Neural cell (in vitro differentiated cells): ENCODE results near the gene LMCD1.

Experiments
- EZH2 ChIP-seq: fragments of 200-600, 300-800 bp; shearing (Covaris generic), sonication (generic); IDR thresholded peaks from 2 replicates; pipeline ENCODE4 v1.6.1; 2014; ENCODE audit warnings: antibody characterized with exemption, low read length, borderline replicate concordance, mild to moderate bottlenecking; ENCODE audit not compliant: insufficient read depth, poor library complexity, severe bottlenecking
- POLR2AphosphoS5 ChIP-seq: IDR thresholded peaks from 2 replicates; pipeline ENCODE4 v1.6.1; 2012
- RAD21 ChIP-seq: fragments of 450-650 bp; conservative IDR thresholded peaks from 2 replicates; pipeline ENCODE4 v1.6.1; 2014; ENCODE audit warnings: antibody characterized with exemption, mild to moderate bottlenecking, moderate library complexity
- TAF1 ChIP-seq: IDR thresholded peaks from 2 replicates; pipeline ENCODE4 v1.6.1; 2012; ENCODE audit warnings: low read depth
- TF ChIP-seq, protein P1 (sequence below): fragments of 450-650 bp; IDR thresholded peaks from 2 replicates; pipeline ENCODE4 v1.5.1; 2014; ENCODE audit warnings: antibody characterized with exemption, mild to moderate bottlenecking, moderate library complexity; ENCODE audit not compliant: poor library complexity, severe bottlenecking
- TF ChIP-seq, protein P2 (sequence below): IDR thresholded peaks from 2 replicates; pipeline ENCODE4 v1.6.1; 2012; ENCODE audit warnings: borderline replicate concordance

DNA sequence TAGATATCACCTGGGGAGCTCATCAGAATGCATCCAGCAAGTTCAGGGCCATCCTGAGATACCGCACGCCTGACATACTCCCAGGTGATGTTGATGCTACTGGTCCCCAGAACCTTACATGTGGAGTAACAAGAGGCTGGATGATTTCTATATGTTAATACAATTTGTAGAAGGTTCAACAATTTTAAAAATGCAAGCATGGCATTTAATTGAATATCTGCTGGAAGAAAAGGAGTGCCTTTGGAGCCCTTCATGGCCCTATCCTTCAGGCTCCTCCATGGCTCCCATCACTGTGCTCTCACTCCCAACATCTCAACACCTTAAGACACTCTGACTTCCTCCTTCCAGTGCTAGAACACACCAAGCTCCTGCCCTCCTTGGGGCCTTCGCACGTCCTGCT is 36.6 kb downstream of the LMCD1 start:
- no peak for TF ChIP-seq POLR2AphosphoS5
- TF ChIP-seq, protein P1, sequence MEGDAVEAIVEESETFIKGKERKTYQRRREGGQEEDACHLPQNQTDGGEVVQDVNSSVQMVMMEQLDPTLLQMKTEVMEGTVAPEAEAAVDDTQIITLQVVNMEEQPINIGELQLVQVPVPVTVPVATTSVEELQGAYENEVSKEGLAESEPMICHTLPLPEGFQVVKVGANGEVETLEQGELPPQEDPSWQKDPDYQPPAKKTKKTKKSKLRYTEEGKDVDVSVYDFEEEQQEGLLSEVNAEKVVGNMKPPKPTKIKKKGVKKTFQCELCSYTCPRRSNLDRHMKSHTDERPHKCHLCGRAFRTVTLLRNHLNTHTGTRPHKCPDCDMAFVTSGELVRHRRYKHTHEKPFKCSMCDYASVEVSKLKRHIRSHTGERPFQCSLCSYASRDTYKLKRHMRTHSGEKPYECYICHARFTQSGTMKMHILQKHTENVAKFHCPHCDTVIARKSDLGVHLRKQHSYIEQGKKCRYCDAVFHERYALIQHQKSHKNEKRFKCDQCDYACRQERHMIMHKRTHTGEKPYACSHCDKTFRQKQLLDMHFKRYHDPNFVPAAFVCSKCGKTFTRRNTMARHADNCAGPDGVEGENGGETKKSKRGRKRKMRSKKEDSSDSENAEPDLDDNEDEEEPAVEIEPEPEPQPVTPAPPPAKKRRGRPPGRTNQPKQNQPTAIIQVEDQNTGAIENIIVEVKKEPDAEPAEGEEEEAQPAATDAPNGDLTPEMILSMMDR: no peak
- TF ChIP-seq EZH2: no peak
- TF ChIP-seq, protein P2, sequence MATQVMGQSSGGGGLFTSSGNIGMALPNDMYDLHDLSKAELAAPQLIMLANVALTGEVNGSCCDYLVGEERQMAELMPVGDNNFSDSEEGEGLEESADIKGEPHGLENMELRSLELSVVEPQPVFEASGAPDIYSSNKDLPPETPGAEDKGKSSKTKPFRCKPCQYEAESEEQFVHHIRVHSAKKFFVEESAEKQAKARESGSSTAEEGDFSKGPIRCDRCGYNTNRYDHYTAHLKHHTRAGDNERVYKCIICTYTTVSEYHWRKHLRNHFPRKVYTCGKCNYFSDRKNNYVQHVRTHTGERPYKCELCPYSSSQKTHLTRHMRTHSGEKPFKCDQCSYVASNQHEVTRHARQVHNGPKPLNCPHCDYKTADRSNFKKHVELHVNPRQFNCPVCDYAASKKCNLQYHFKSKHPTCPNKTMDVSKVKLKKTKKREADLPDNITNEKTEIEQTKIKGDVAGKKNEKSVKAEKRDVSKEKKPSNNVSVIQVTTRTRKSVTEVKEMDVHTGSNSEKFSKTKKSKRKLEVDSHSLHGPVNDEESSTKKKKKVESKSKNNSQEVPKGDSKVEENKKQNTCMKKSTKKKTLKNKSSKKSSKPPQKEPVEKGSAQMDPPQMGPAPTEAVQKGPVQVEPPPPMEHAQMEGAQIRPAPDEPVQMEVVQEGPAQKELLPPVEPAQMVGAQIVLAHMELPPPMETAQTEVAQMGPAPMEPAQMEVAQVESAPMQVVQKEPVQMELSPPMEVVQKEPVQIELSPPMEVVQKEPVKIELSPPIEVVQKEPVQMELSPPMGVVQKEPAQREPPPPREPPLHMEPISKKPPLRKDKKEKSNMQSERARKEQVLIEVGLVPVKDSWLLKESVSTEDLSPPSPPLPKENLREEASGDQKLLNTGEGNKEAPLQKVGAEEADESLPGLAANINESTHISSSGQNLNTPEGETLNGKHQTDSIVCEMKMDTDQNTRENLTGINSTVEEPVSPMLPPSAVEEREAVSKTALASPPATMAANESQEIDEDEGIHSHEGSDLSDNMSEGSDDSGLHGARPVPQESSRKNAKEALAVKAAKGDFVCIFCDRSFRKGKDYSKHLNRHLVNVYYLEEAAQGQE: no peak
- TF ChIP-seq TAF1: no peak
- TF ChIP-seq RAD21: no peak
